ENCODE measurements around the gene NHS. TPM values are rescaled to one million over a fixed set of nuclear protein-coding genes. Genes with fewer than 3 reads are reported as not detected.

Gene NHS
- total RNA-seq, 1 donor from 2014 or later: 117 TPM

DNA sequence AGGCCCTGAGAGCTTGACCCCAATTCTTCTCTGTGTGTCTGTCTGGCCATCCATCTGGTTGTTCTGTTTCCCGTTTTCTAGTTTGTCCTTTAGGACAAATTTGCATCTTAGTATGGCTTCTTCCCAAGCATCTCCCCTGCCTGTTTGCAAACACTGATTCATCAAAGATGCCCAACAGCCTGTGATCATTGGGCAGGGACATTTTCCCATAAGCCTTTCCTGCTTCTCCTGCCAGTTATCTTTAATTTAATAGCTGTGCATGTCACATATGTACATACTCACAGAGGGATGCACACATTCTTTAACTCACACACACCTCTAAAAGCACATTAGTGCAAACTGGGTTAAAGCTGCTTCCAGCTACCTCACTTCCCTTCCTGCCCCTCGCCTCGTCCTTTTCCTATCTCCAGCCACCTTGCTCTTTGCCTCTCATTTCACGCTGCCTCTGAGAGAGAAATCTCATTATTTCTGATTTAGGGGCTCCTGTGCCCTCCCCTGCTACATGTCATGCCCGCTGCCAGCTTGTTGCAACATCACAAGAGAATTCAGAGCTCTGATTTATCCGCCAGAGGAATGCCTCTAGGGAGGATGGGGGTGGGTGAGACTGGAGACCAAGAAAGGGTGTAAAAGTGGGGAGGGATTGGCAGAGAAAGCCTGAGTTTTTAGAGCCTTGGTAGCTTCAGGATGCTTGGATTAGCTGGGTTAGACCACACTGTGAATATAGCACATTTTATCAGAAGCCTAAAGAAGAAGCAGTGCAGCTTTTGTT lies 100.6 kb downstream of the NHS start:
- Mint-ChIP-seq H3K27ac (no peak overlapping the region), H3K9me3 (ENCODE audit: low read depth) (peaks cover 3% of the 10 kb centered on the region), H3K4me3 (ENCODE audit: low read depth) (no peak overlapping the region), H3K4me1 (ENCODE audit: low read depth) (peaks cover 4% of the 10 kb centered on the region), H3K36me3 (ENCODE audit: insufficient read depth) (peaks cover 18% of the 10 kb centered on the region), H3K27me3 (no peaks in the 10 kb centered on the region)
- TF ChIP-seq, protein P1, sequence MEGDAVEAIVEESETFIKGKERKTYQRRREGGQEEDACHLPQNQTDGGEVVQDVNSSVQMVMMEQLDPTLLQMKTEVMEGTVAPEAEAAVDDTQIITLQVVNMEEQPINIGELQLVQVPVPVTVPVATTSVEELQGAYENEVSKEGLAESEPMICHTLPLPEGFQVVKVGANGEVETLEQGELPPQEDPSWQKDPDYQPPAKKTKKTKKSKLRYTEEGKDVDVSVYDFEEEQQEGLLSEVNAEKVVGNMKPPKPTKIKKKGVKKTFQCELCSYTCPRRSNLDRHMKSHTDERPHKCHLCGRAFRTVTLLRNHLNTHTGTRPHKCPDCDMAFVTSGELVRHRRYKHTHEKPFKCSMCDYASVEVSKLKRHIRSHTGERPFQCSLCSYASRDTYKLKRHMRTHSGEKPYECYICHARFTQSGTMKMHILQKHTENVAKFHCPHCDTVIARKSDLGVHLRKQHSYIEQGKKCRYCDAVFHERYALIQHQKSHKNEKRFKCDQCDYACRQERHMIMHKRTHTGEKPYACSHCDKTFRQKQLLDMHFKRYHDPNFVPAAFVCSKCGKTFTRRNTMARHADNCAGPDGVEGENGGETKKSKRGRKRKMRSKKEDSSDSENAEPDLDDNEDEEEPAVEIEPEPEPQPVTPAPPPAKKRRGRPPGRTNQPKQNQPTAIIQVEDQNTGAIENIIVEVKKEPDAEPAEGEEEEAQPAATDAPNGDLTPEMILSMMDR (IDR thresholded peaks at IDR 0.05; ENCODE audit: unreplicated experiment): no peak
- no peak for DNase-seq (ENCODE audit: low spot score, unreplicated experiment)

DNA sequence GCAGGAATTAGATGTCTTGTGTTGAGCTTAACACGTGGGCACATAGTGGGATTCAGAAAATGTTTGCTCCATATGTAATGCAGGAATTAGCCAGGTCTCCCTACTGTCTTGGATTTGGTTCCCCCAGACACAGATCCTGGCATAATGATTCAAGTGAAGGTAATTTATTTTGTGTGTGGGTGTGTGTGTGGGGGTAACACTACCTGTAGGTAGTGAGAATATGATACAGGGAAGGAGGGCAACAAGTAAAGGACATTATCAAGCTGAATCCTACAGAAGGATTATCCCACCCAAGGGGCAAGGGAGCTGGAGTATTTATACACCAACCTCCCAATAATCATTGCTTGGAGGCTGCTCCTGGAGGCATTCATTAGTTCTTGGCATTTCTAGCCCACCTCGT lies 101.4 kb downstream of the NHS start:
- H3K27me3 Mint-ChIP-seq: no peaks in the 10 kb centered on the region
- peaks cover 7% of the 10 kb centered on the region for H3K4me1 Mint-ChIP-seq (ENCODE audit: low read depth)
- peaks cover 21% of the 10 kb centered on the region for H3K36me3 Mint-ChIP-seq (ENCODE audit: insufficient read depth)
- H3K4me3 Mint-ChIP-seq (ENCODE audit: low read depth): no peak overlapping the region
- no peak overlapping the region for H3K27ac Mint-ChIP-seq
- H3K9me3 Mint-ChIP-seq (ENCODE audit: low read depth): peaks cover 3% of the 10 kb centered on the region
- no peak for DNase-seq (ENCODE audit: low spot score, unreplicated experiment)
- TF ChIP-seq, protein P1 (IDR thresholded peaks at IDR 0.05; ENCODE audit: unreplicated experiment): no peak

DNA sequence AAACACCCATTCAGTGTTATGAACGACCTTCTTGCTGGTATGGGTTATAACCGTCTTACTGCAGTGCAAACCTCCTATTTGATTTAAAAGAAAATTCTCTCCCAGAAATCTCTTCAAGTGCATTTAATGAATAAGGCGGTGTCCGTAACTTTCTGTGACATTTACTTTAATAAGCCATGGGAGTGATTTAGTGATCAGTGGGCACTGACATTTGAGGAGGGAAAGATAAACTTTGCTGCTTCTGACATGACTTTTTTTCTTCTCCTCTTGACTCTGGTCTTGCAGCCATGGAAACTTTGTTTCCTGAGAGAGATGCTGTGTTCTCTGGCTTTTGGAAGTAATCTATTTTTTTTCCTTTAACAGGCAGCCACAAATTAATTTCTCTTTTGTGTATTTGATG lies 106.1 kb downstream of the NHS start:
- TF ChIP-seq, protein P1 (IDR thresholded peaks at IDR 0.05; ENCODE audit: unreplicated experiment): no peak
- peaks cover 5% of the 10 kb centered on the region for H3K4me1 Mint-ChIP-seq (ENCODE audit: low read depth)
- no peak overlapping the region for H3K27ac Mint-ChIP-seq
- H3K27me3 Mint-ChIP-seq: no peaks in the 10 kb centered on the region
- H3K36me3 Mint-ChIP-seq (ENCODE audit: insufficient read depth): peaks cover 23% of the 10 kb centered on the region
- no peak for DNase-seq (ENCODE audit: low spot score, unreplicated experiment)
- H3K9me3 Mint-ChIP-seq (ENCODE audit: low read depth): peaks cover 3% of the 10 kb centered on the region
- no peak overlapping the region for H3K4me3 Mint-ChIP-seq (ENCODE audit: low read depth)

- peaks cover 5% of the 10 kb centered on the region for H3K4me1 Mint-ChIP-seq (ENCODE audit: low read depth)
- H3K27me3 Mint-ChIP-seq: no peaks in the 10 kb centered on the region
- TF ChIP-seq, protein P1 (IDR thresholded peaks at IDR 0.05; ENCODE audit: unreplicated experiment): no peak
- H3K27ac Mint-ChIP-seq: no peak overlapping the region
- H3K36me3 Mint-ChIP-seq (ENCODE audit: insufficient read depth): peaks cover 11% of the 10 kb centered on the region
- peaks cover 4% of the 10 kb centered on the region for H3K9me3 Mint-ChIP-seq (ENCODE audit: low read depth)
- H3K4me3 Mint-ChIP-seq (ENCODE audit: low read depth): no peak overlapping the region
- no peak for DNase-seq (ENCODE audit: low spot score, unreplicated experiment)
Observed at GRCh38 chrX:17484592-17484991, 109.6 kb downstream of the NHS start.

DNA sequence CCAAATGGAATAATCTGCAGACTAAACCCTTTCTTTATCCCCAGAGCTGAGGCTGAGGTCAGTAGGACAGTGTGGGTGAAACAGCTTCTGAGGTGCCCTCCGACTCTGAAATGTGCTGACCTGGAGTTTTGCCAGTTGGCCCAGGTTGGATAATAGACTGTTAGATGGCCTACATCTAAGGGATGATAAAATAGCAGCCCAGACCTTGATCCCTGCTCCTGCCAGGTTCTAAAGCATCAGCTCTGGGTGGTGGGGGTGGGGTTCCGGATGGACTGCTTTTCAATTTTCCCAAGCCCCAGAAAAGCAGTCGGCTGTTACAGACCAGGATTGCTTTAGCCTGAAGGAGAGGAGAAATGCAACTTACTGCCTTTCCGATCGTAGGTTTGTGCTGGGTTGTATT lies 110.4 kb downstream of the NHS start:
- Mint-ChIP-seq H3K9me3 (ENCODE audit: low read depth) (peaks cover 6% of the 10 kb centered on the region), H3K36me3 (ENCODE audit: insufficient read depth) (peaks cover 11% of the 10 kb centered on the region), H3K27ac (no peak overlapping the region), H3K4me1 (ENCODE audit: low read depth) (peaks cover 5% of the 10 kb centered on the region), H3K4me3 (ENCODE audit: low read depth) (no peak overlapping the region), H3K27me3 (no peaks in the 10 kb centered on the region)
- no peak for DNase-seq (ENCODE audit: low spot score, unreplicated experiment)
- TF ChIP-seq, protein P1 (IDR thresholded peaks at IDR 0.05; ENCODE audit: unreplicated experiment): no peak
